Measurements from ENCODE around the gene GAS7. TPM values are rescaled to one million over a fixed set of nuclear protein-coding genes. Genes with fewer than 3 reads are reported as not detected.

GAS7 gene
- total and polyA plus RNA-seq, 2 experiments from 2014 or later = 1.9 to 10.7 TPM

- Histone ChIP-seq H3K4me2 (peak overlapping the region; percentile 58), H3K27ac (ENCODE audit: low read depth) (peak overlapping the region; percentile 71), H3K27me3 (ENCODE audit: insufficient read depth) (no peaks in the 10 kb centered on the region), H2AFZ (no peak overlapping the region; the same call in 1 of the 2 replicates), H3K4me1 (ENCODE audit: insufficient read depth) (peaks cover 36% of the 10 kb centered on the region), H3K79me2 (replicated peaks; ENCODE audit: insufficient read depth) (no peaks in the 10 kb centered on the region), H3F3A (replicated peaks; ENCODE audit: low read depth) (0 out of 2 replicates have a peak, but pooled peaks cover 4% of the 10 kb centered on the region), H3K4me3 (0 out of 2 replicates have a peak overlapping the region, but pooled peaks have one; percentile 2), H3K36me3 (ENCODE audit: insufficient read depth) (no peaks in the 10 kb centered on the region; the same call in 1 of the 2 replicates), H4K20me1 (replicated peaks; ENCODE audit: insufficient read depth) (no peaks in the 10 kb centered on the region), H3K9me2 (ENCODE audit: insufficient read depth) (0 out of 2 replicates have a peak, but pooled peaks cover 6% of the 10 kb centered on the region)
- TF ChIP-seq ZNF331 (CRISPR knock-in tag; IDR thresholded peaks at IDR 0.05; ENCODE audit: low read depth) = no peak
- TF ChIP-seq ETS1 (IDR thresholded peaks at IDR 0.05) = no peak
- no peak for TF ChIP-seq CTCF (conservative IDR thresholded peaks at IDR 0.05; ENCODE audit: low read depth in 2 of 2)
- no peak for TF ChIP-seq NANOG (IDR thresholded peaks at IDR 0.05; ENCODE audit: borderline replicate concordance)
- TF ChIP-seq REST (IDR thresholded peaks at IDR 0.05; ENCODE audit: unreplicated experiment) = no peak
- Mint-ChIP-seq H3K4me3 (no peak overlapping the region), H3K27ac (no peak overlapping the region), H3K4me1 (peaks cover 34% of the 10 kb centered on the region), H3K9me3 (peaks cover 8% of the 10 kb centered on the region; the same call in 2 of the 3 replicates), H3K27me3 (ENCODE audit: insufficient read depth, low read depth, poor library complexity) (peaks cover 7% of the 10 kb centered on the region), H3K36me3 (ENCODE audit: low read depth) (0 out of 3 replicates have a peak, but pooled peaks cover 3% of the 10 kb centered on the region)
- ATAC-seq (peak; percentile 35), DNase-seq (ENCODE audit: low spot score) (no peak)
These were observed 21.1 kb downstream of the GAS7 start for GRCh38 chr17:10177131-10177912.

- H4K20me1 ChIP-seq (replicated peaks; ENCODE audit: insufficient read depth) = no peaks in the 10 kb centered on the region
- Mint-ChIP-seq H3K4me3 (no peak overlapping the region), H3K27ac (no peak overlapping the region), H3K36me3 (ENCODE audit: low read depth) (0 out of 3 replicates have a peak, but pooled peaks cover 3% of the 10 kb centered on the region), H3K27me3 (ENCODE audit: insufficient read depth, low read depth, poor library complexity) (peaks cover 10% of the 10 kb centered on the region), H3K4me1 (peaks cover 38% of the 10 kb centered on the region), H3K9me3 (peaks cover 8% of the 10 kb centered on the region; the same call in 2 of the 3 replicates)
- H3F3A ChIP-seq (replicated peaks; ENCODE audit: low read depth) = 0 out of 2 replicates have a peak, but pooled peaks cover 4% of the 10 kb centered on the region
- H3K9me2 ChIP-seq (ENCODE audit: insufficient read depth) = no peaks in the 10 kb centered on the region
- ATAC-seq (no peak), DNase-seq (ENCODE audit: low spot score) (no peak)
- H3K27ac ChIP-seq (ENCODE audit: low read depth) = no peak overlapping the region
- H3K27me3 ChIP-seq (ENCODE audit: insufficient read depth) = no peaks in the 10 kb centered on the region
- H3K36me3 ChIP-seq (ENCODE audit: insufficient read depth) = no peaks in the 10 kb centered on the region; the same call in 1 of the 2 replicates
- no peaks in the 10 kb centered on the region for H3K79me2 ChIP-seq (replicated peaks; ENCODE audit: insufficient read depth)
- no peak overlapping the region for H3K4me3 ChIP-seq
- H3K4me2 ChIP-seq = no peak overlapping the region
- no peak overlapping the region for H2AFZ ChIP-seq
- H3K4me1 ChIP-seq (ENCODE audit: insufficient read depth) = peaks cover 36% of the 10 kb centered on the region
- no peak for TF ChIP-seq EZH2phosphoT487 (IDR thresholded peaks at IDR 0.05; ENCODE audit: unreplicated experiment)
- TF ChIP-seq NANOG (IDR thresholded peaks at IDR 0.05; ENCODE audit: borderline replicate concordance) = no peak
- TF ChIP-seq CTCF (conservative IDR thresholded peaks at IDR 0.05; ENCODE audit: low read depth in 2 of 2) = no peak
- TF ChIP-seq ZNF114 (CRISPR knock-in tag; IDR thresholded peaks at IDR 0.05) = no peak
These were observed 24.5 kb downstream of the GAS7 start for GRCh38 chr17:10173913-10174312.
